Myocyte (in vitro differentiated cells): Measurements from ENCODE around the gene ZBTB43. TPM values are rescaled to one million over a fixed set of nuclear protein-coding genes. Genes with fewer than 3 reads are reported as not detected.

Experiments used
- DNase-seq: peaks from one replicate; pipeline ENCODE4 v3.0.0-alpha.2; 2012; ENCODE audit warnings: low read depth
- total RNA-seq: library from RNA; depleted of rRNA; stranded (reverse); fragments of >200 nt; gene quantifications from 2 replicates; pipeline ENCODE4 v1.2.3, GENCODE V29; 2014

The ZBTB43 gene
- total RNA-seq, 1 donor from 2014 or later, result 40.8 TPM

DNA sequence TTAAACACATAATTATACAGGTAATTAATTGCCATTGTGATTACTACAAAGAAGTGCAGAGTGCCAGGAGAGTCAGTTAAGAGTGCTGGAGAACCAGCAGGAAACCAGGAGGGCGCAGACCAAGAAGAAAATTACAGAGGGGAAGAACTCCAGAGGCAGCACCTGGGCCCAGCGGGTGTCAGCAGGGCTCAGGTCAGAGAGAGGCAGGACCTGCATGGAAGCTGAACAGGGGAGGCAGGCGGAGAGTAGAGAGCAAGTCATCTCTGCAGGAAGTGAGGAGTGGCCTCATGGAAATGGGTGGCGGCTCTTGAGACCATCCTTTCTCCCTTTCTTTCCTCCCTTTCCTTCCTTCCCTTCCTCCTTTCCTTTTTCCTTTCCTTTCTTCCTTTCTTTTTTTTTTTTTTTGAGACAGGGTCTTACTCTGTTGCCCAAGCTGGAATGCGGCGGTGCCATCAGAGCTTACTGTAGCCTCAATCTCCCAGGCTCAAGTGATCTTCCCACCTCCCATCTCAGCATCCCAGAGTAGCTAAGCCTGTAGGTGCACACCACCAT lies 51.6 kb downstream of the ZBTB43 start:
- no peak for DNase-seq

DNA sequence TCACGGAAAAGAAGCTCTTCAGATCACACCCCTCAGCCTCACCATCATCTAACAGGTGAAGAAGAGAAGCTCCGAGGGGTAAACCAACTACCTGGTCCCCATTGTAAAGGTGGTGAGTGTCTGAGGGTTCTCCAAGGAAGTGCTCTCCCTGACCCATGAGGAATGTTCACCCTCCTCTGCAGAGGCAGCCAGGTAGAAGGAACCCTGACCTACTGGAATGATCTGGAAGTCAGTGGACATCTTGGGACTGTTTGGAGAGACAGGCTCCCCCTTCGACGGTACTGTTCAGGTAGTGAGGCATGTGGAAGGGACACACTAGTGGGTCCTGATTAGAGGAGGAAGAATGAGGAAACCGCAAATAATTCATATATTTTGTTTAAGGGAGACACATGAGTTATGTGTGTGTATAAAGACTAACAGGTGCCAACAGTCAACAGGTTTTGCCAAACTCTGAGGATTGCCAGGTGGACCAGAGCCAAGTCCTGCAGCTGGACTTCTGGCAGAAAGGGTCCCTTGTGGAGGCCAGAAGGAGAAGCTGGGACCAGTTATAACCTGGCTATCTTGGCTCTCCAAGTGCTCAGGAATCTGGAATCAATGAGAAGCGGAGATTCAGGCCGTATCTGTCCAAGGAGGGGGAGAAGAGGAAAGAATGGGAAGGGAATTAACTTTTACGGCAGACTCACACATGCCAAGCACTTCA lies 52.6 kb downstream of the ZBTB43 start:
- DNase-seq, result peak; percentile 28

DNA sequence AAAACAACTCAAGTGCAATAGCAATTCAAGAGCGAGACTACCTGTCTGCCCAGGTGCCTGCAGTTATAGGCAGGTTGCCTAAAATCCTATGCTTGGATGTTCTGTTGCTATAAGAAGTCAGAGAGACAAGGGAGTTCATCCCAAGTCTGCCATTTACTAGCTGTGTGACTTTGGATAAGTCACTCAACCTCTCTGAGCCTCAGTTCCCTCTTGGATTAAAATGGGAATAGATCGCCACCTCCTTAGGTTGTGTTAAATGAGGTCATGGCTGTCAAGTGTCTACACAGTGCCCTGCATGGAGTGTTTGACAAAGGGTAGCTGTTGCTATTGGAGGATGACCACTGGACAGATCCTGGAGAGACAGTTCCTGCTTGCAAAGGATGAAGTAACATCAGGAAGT lies 54.3 kb downstream of the ZBTB43 start:
- DNase-seq, result no peak

DNA sequence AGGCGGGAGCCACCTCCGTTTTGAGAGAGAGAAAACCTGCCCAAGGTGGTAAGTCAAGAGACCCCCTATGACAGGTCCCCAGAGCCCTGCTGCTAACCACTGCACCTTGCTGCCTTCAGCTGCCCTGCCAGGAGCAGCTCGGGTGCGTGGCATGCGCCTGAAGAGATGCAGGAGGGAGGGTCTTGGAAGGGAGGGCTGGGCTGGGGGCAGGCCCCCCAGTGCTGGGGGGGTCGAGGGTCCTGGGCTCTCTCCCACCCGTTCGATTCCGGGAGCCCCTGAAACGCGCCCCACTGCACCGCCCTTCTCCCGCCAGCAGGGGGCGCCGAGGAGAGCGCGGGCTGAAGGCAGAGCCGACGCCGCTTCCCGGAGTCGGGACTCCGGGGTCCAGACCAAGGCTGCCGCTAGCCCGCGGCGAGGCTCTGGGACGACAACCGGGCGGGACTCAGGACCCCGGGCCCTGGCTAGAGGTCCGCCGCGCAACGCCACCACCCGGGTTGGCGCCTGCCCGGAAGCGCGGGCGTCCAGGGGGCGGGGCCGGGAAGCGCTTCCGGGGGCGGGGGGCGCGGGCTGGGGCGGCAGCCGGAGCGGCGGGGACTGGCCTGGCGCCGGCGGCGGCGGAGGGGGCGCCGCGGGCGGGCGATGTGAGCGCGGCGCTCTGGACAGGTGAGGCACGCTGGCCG lies 55.4 kb downstream of the ZBTB43 start, which contains the start of gene ZBTB34:
Gene ZBTB34, plus strand, starts transcription at position 563 of the 680 bp plus-strand sequence. CDS start 18,761 bp downstream, outside the sequence.
- peak; percentile 69 for DNase-seq

DNA sequence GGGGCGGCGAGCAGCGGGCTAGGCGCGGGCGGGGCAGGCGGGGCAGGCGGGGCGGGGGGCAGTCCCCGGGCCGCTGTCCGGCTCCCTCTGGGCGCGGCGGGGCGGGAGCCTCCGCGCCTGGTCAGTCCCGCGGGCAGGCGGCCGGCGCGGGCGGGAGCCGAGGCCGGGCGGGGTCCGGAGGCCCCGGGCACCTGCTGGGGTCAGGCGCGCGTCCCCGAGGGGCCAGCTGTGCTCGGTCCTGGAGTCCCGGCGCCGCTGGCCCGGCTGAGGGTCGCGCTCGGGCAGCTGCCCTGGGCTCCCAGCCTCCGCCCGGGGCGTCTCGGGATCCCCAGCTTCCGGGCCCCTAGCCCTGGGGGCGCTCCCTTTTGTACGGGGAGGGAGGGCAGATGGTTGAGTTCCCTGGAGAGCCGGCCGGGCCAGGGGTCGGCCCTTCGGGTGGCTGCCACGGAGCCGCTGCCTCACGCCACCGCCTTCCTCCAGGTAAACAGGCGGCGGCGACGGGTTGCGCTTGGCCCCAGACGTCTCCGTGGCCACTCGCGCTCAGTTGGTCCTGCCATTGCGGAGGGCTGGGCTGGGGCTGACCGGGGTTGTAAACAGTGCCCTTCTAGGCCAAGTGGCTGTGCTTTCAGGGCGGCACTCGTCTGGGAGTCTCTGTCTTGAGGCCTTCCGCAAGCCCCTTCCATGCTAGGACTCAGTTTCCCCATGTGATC lies 56.1 kb downstream of the ZBTB43 start:
- DNase-seq, result peak; percentile 50

DNA sequence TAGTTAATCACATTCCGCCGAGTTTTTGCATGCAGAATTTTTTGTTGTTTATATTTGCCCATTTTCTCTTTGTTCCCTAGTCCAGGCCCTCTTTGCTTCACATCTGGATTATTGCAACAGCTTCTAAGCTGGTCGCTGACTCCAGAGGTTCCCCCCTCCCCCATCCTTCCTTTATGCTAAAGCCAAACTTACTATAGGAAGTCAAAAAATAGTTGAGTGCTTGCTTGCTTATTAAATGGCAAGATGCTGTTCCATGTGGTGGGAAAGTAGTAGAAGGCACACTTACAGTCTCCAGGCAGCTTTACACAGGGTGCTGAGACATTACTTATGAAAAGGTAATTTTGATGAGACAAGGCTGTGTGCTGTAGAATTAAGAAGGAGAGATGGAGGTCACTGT lies 56.9 kb downstream of the ZBTB43 start:
- DNase-seq, result no peak

DNA sequence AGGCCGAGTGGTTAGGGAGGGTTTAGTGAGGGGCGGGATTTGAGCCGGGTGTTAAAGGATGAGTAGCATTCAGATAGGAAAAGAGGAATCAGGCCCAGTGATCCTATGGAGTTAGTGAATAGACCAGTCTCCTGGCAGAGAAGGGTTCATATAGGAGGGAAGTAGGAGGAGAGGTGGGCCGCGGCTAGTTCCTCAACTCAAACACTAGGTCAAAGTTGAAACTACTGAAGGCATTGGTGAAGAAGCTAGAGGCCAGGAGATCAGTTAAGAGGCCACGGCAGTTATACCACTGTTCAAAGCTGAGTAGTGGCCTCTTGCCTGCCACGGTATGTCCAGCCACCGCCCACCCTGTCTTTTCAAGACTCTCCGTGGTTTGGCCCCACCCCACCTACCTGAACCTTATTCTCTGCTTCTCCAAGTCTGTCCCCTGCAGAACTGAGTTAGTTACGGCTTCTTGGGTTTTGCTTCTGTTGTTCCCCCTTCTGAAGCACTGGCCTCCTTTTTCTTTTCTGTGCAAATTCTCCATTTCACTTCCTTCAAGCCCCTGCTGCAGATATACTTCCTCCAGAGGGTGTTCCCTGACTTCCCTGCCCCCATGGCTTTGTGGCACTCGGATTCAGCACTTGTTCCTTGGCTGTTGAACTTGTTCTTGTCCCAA lies 57.4 kb downstream of the ZBTB43 start:
- DNase-seq, result no peak

DNA sequence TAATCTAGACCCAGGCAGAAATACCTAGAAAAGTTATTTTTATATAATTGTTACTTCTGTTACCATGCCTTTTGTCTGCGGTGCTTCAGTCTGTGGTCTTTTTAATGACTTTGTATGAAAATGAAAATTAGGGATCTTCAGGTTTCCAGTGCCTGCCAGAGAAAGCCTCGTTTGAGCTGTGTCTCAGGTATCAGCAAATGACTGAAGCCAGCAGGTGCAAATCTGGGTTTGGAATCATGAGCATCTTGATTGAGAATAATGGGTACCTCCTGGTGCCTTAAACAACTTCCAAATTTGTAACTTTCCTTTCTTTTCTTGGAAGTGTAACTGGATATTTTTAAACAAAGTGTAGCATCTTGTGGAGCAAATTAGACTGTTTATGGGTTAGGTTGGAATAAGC lies 59.9 kb downstream of the ZBTB43 start:
- DNase-seq, result peak; percentile 58

DNA sequence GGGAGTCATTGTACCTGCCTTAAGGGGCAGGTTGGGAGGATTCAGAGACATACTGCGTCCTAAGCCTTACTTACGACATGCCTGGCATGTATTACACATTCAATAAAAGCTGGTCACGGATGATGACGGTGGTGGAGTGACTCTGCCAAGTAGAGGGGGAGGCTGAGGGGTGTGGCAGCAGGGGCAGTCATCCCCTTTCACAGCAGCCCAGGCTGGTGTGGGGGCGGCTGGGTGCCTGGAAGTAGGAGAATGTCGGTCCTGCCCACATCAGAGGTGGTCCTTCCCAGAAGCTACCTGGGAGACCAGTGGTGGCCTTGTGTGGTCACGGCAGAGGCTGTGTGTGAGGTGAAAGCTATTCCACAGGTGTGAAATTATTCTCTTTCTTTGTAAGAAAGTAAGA lies 64.5 kb downstream of the ZBTB43 start:
- DNase-seq, result no peak

DNA sequence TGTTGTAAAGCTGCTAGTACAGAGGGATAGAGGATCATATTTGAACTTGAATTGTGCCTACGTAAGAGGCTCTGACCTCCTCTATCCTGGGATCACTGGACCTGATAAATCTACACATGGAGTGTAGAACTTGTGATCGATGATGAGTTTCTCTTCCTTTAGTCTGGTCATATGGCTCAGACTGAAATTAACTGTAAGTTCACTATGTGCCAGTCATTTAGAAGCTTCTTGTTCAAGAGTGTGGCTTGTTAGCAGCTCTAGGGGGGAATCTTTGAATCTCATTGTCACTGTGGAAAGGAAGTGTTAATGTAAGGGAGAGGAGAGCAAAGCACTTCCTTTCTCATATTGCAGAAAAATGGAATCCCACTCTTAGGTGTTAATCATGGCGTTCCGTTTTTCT lies 67.7 kb downstream of the ZBTB43 start:
- DNase-seq, result no peak

DNA sequence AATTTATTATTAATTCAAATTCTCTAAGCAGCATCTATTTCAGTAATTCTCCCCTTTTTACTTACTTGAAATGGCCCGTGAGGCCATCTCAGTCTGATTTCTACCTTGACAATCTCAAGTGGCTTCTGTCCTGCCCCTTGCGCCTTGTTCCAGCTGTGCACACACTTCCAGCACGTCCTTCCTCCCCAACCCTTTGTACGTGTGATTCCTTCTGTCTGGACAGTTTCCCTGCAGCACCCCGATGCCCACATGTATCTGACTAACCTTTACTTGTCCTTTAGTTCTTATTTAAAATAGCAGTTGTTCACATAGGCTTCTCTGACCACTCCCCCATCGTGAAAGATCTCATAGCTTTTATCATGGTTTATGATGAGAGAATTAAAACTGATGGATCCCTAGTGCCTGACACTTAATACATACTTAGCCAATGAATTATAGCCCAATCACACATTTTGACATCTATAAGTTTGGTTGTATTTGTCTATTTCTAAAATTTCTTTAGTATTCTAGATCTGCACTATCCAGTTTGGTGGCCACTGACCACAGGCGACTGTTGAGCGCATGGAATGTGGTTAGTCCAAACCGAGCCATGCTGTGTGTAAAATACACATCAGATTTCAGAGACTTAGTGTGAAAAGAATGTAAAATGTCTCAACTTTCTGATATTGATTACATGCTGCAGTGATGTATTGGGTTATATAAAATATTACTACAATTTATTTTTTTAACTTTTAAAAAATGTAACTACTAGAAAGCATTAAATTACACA lies 69.9 kb downstream of the ZBTB43 start:
- peak; percentile 22 for DNase-seq

DNA sequence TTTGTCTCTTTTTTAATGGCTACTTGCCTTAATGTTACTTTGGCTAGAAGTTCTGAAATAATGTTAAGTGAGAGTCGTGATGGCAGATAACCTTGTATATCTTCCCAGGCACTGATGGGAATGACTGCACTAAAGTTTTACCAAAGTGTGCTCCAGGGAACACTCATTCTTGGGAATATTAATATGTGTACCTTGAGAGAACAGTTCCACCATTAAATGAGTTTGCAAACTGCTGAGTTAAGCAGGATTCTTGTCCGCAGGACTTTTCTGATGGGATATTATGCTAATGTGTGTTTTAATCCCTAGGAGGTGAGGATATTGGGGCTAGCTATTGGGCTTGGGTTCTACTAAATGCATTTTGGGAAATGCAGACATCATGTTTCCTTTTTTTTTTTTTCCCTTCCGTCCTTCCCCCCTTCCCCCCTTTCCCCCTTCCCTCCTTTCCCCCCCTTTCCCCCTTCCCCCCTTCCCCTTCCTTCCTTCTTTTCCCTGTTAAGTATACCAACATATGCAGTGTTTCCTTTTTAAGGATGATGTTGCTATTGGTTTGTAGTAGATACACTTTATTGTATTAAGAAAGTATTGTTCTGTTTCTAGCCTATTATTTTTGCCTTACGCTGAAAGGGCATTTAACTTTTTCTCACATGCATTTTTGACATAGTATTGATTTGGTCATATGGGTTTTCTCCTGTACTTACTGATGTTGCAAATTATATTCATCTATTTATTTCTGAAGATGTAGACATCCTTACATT lies 71.1 kb downstream of the ZBTB43 start:
- no peak for DNase-seq

DNA sequence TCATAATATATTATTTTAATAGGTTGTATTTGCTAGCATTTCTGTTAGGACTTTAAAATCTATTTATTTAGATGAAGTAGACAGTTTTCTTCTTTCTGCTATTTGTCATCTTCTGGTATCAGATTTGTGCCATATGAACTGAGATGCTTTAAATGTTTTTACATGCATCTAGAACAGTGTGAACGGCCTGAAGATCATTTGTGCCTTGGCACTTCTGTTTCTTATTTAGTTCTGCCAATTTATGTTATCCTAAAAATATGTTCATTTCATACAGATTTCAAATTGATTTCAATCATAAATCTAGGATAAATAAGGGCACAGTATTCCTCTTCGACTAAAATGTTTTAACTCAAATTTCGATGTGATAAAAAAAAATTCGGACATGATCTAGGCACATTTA lies 71.7 kb downstream of the ZBTB43 start:
- no peak for DNase-seq

DNA sequence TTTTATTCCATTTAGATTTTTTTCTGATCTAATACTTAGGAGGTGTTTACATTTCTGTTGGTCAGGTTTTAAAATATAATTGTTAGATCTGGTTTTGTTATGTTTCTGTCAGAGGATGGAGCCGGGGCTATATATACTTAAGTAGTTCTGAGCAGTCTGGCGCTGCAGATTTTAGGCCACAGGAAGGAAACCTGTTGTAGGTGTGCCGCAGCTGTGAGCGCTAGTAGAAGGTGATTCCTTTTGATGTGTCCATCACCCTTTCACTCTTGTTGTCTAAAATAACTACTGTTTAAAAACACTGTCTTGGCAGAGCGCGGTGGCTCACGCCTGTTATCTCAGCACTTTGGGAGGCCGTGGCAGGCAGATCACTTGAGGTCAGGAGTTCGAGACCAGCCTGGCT lies 72.6 kb downstream of the ZBTB43 start:
- DNase-seq, result no peak

DNA sequence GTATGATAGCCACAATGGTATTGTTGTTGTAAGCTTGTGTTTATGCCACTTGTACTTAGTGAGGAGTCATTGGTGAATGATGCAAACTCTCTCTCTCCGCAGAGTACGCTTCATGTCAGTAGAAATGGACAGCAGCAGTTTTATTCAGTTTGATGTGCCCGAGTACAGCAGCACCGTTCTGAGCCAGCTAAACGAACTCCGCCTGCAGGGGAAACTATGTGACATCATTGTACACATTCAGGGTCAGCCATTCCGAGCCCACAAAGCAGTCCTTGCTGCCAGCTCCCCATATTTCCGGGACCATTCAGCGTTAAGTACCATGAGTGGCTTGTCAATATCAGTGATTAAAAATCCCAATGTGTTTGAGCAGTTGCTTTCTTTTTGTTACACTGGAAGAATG lies 74.4 kb downstream of the ZBTB43 start:
- no peak for DNase-seq

DNA sequence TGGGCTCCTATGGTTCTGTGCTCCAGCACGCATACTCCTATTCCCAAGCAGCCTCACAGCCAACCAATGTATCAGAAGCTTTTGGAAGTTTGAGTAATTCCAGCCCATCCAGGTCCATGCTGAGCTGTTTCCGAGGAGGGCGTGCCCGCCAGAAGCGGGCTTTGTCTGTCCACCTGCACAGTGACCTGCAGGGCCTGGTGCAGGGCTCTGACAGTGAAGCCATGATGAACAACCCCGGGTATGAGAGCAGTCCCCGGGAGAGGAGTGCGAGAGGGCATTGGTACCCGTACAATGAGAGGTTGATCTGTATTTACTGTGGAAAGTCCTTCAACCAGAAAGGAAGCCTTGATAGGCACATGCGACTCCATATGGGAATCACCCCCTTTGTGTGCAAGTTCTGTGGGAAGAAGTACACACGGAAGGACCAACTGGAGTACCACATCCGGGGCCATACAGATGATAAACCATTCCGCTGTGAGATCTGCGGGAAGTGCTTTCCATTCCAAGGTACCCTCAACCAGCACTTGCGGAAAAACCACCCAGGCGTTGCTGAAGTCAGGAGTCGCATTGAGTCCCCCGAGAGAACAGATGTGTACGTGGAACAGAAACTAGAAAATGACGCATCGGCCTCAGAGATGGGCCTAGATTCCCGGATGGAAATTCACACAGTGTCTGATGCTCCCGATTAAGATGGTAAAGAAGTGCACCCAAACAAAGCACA lies 75.5 kb downstream of the ZBTB43 start:
- DNase-seq, result no peak

DNA sequence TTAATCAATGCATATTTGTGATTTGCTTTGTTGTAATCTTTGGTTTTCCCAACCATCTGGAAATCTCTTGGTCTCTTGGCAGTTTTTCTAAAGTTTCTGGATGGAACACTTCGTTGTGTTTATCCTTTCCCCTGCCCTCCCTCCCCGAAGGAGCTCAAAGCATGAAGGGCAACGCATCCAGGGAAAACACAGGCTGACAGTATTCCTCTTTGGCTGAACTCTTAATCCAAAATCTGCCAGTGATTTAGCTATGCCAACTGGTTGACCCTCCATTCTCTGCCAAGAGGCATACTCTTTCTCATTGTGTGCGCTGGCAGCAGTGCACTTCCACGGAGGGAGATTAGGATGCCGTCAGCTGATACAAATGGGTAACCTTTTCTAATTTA lies 76.1 kb downstream of the ZBTB43 start:
- no peak for DNase-seq

DNA sequence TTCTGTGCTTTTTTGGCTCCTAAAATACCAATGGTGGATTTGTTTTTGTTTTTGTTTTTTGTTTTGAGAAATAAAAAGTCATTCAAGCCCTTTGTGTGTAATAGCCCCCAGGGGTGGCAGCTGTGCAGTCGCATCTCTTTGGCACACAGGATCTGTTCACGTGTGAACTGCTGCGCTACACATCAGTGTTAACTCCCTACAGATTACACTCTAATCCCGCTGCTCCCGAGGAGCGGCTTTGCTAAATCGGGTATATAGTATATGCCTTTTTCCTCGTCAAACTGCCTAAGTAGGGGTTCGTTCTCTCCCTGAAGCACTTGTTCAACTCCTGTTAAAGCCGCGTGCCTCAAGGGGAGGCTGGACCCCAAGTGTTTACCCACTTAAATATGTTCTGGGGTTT lies 77.9 kb downstream of the ZBTB43 start:
- DNase-seq, result no peak

DNA sequence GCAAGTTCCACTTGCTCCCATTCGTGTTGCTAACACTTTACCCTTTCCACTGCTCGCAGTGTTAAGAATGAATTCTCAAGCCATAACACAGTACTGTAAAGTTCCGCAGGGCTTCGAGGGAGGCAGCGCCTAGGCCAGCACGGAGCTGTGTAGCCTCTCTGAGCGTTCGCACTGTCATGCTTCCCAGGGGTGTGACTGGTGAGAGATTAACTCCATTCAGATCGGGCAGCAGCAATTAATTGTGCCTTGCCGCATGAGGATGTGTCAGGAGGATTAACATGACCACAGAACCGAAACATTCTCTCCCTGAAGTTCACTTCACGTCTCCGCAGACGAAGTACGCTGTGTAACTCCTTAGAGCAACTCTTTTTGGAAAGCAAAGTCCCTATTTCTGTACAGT lies 78.8 kb downstream of the ZBTB43 start:
- DNase-seq, result no peak
